GM23338 (cell line): ENCODE results near the gene RTL1. TPM values are rescaled to one million over a fixed set of nuclear protein-coding genes. Genes with fewer than 3 reads are reported as not detected.

Experiments used
- ATAC-seq: fragments of 200-7000 bp; cut with Tn5 transposase; 3 replicates; pipeline ENCODE4 v1.9.1; 2020
- DNase-seq: peaks from one replicate; pipeline ENCODE4 v3.0.0-alpha.2; 2015; ENCODE audit warnings: low spot score
- H2AFZ ChIP-seq: fragments of 200-600 bp; sonication (generic); 2 replicates; pipeline ENCODE4 v1.8.0; 2016; ENCODE audit warnings: antibody characterized with exemption, mild to moderate bottlenecking, moderate library complexity
- H3F3A ChIP-seq: fragments of 200-600 bp; sonication (generic); replicated peaks from 2 replicates; pipeline ENCODE4 v1.8.0; 2017; ENCODE audit warnings: antibody characterized with exemption, mixed run types, low read depth
- H3K27ac ChIP-seq: fragments of 200-600 bp; sonication (generic); 2 replicates; pipeline ENCODE4 v1.6.1; 2016; ENCODE audit warnings: low read depth
- H3K27me3 ChIP-seq: fragments of 200-600 bp; sonication (generic); 2 replicates; pipeline ENCODE4 v1.8.0; 2016; ENCODE audit warnings: mild to moderate bottlenecking, mixed run types, moderate library complexity; ENCODE audit not compliant: insufficient read depth
- H3K36me3 ChIP-seq: fragments of 200-600 bp; sonication (generic); 2 replicates; pipeline ENCODE4 v1.8.0; 2016; ENCODE audit warnings: mild to moderate bottlenecking; ENCODE audit not compliant: insufficient read depth
- H3K4me1 ChIP-seq: fragments of 200-600 bp; sonication (generic); 2 replicates; pipeline ENCODE4 v1.8.0; 2016; ENCODE audit warnings: mild to moderate bottlenecking, moderate library complexity; ENCODE audit not compliant: insufficient read depth
- H3K4me2 ChIP-seq: fragments of 200-600 bp; sonication (generic); 2 replicates; pipeline ENCODE4 v1.7.1; 2017; ENCODE audit warnings: mixed run types
- H3K4me3 ChIP-seq: fragments of 200-600 bp; sonication (generic); 2 replicates; pipeline ENCODE4 v1.6.1; 2016; ENCODE audit warnings: mixed run types
- H3K79me2 ChIP-seq: fragments of 200-600 bp; sonication (generic); replicated peaks from 2 replicates; pipeline ENCODE4 v1.8.0; 2017; ENCODE audit warnings: mild to moderate bottlenecking; ENCODE audit not compliant: insufficient read depth
- H3K9me2 ChIP-seq: fragments of 200-600 bp; sonication (generic); 2 replicates; pipeline ENCODE4 v1.8.0; 2017; ENCODE audit not compliant: insufficient read depth
- H4K20me1 ChIP-seq: fragments of 200-600 bp; sonication (generic); replicated peaks from 2 replicates; pipeline ENCODE4 v1.8.0; 2017; ENCODE audit warnings: mild to moderate bottlenecking; ENCODE audit not compliant: insufficient read depth
- H3K27ac Mint-ChIP-seq: 2 replicates; pipeline ENCODE4 v1.8.0; 2020; ENCODE audit warnings: inconsistent platforms, mild to moderate bottlenecking, moderate library complexity, mixed read lengths
- H3K27me3 Mint-ChIP-seq: 3 replicates; pipeline ENCODE4 v1.8.0; 2022; ENCODE audit warnings: low read depth, mild to moderate bottlenecking, moderate library complexity, mixed read lengths, inconsistent platforms; ENCODE audit not compliant: insufficient read depth, poor library complexity
- H3K36me3 Mint-ChIP-seq: 3 replicates; pipeline ENCODE4 v1.8.0; 2021; ENCODE audit warnings: low read depth, mild to moderate bottlenecking, inconsistent platforms, moderate library complexity, mixed read lengths
- H3K4me1 Mint-ChIP-seq: 3 replicates; pipeline ENCODE4 v1.8.0; 2020; ENCODE audit warnings: mild to moderate bottlenecking, inconsistent platforms, mixed read lengths
- H3K4me3 Mint-ChIP-seq: 3 replicates; pipeline ENCODE4 v1.8.0; 2021; ENCODE audit warnings: moderate library complexity, mild to moderate bottlenecking, inconsistent platforms, mixed read lengths
- H3K9me3 Mint-ChIP-seq: 3 replicates; pipeline ENCODE4 v1.8.0; 2020; ENCODE audit warnings: moderate library complexity, mild to moderate bottlenecking, inconsistent platforms, mixed read lengths
- EZH2phosphoT487 ChIP-seq: fragments of 200-600 bp; sonication (generic); IDR thresholded peaks from one replicate; pipeline ENCODE4 v1.8.1; 2018; ENCODE audit warnings: antibody characterized with exemption; ENCODE audit not compliant: unreplicated experiment
- JUNB ChIP-seq: IDR thresholded peaks from one replicate; pipeline ENCODE4 v1.6.1; 2016; ENCODE audit warnings: antibody characterized with exemption; ENCODE audit not compliant: unreplicated experiment
- NANOG ChIP-seq: IDR thresholded peaks from 2 replicates; pipeline ENCODE4 v1.6.1; 2016; ENCODE audit warnings: antibody characterized with exemption, borderline replicate concordance
- microRNA counts: library from miRNA; unstranded; fragments of <30 nt; microRNA quantifications from one replicate; lab custom pipeline; 2017
- microRNA-seq: library from miRNA; unstranded; fragments of <30 nt; microRNA quantifications from one replicate; pipeline ENCODE4, GENCODE V29; 2017
- polyA plus RNA-seq: library from polyadenylated mRNA; unstranded; fragments of >200 nt; fragmentation: Nextera tagmentation; extraction: Ambion mirVana; gene quantifications from 2 replicates; pipeline ENCODE4 v1.2.1, GENCODE V29; 2016
- small RNA-seq: library from RNA; depleted of rRNA; stranded (forward); fragments of <200 nt; gene quantifications from one replicate; pipeline ENCODE3, GENCODE V24; 2014; ENCODE audit warnings: low replicate concordance
- total RNA-seq: library from RNA; depleted of rRNA; stranded (reverse); fragments of >200 nt; shearing (Covaris generic); gene quantifications from 2 replicates; pipeline ENCODE4 v1.2.3, GENCODE V29; 2014; rRNA removed
- TF ChIP-seq, protein P1 (sequence below): IDR thresholded peaks from 2 replicates; pipeline ENCODE4 v1.6.1; 2016; ENCODE audit warnings: antibody characterized with exemption

The RTL1 gene
- total and polyA plus RNA-seq, 2 experiments from 2014 or later = not detected

DNA sequence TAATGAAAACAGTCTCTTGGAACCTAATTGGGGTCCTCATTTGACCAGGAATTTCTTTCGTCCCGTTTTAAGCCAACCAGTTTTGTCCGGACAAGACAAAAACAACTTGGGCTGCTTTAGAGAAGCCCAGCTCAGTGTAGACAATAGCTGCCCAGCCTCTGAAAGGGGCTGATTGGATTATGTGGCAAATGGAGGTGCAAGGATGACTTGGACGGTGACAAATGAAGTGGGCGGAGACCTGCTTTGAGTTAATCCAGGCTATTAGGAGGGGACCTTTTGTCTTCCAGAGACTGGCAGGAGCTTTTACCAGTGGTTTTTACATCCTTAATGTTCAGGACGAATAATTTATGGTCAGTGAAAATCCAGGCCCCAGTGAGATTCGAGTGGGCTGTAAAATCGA lies 72.8 kb downstream of the RTL1 start:
- Mint-ChIP-seq H3K4me1 (peaks cover 34% of the 10 kb centered on the region), H3K9me3 (peaks cover 28% of the 10 kb centered on the region), H3K36me3 (peaks cover 21% of the 10 kb centered on the region), H3K27me3 (peaks cover 18% of the 10 kb centered on the region), H3K27ac (no peak overlapping the region), H3K4me3 (no peak overlapping the region)
- TF ChIP-seq EZH2phosphoT487 = no peak
- TF ChIP-seq JUNB = no peak
- TF ChIP-seq, protein P1, sequence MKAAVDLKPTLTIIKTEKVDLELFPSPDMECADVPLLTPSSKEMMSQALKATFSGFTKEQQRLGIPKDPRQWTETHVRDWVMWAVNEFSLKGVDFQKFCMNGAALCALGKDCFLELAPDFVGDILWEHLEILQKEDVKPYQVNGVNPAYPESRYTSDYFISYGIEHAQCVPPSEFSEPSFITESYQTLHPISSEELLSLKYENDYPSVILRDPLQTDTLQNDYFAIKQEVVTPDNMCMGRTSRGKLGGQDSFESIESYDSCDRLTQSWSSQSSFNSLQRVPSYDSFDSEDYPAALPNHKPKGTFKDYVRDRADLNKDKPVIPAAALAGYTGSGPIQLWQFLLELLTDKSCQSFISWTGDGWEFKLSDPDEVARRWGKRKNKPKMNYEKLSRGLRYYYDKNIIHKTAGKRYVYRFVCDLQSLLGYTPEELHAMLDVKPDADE = no peak
- TF ChIP-seq NANOG = no peak
- ATAC-seq = peak; percentile 19; the same call in 2 of the 3 replicates
- no peak overlapping the region for H3K4me3 ChIP-seq
- H3K36me3 ChIP-seq = no peaks in the 10 kb centered on the region
- H3K79me2 ChIP-seq = no peaks in the 10 kb centered on the region
- no peaks in the 10 kb centered on the region; the same call in 1 of the 2 replicates for H3K9me2 ChIP-seq
- H3F3A ChIP-seq = no peaks in the 10 kb centered on the region
- H3K4me1 ChIP-seq = peaks cover 9% of the 10 kb centered on the region
- H3K27me3 ChIP-seq = no peaks in the 10 kb centered on the region
- H4K20me1 ChIP-seq = no peaks in the 10 kb centered on the region
- DNase-seq = no peak
- H3K4me2 ChIP-seq = no peak overlapping the region
- no peak overlapping the region for H2AFZ ChIP-seq
- no peak overlapping the region for H3K27ac ChIP-seq

MicroRNA genes within 50 kb of the gene (microRNA counts, 767-probe panel; counts per million panel counts)
- microRNA hsa-miR-127-3p (lab: Ali Mortazavi, UCI) = not detected
- microRNA hsa-miR-127-5p (lab: Ali Mortazavi, UCI) = not detected
- not detected for microRNA hsa-miR-136-5p (lab: Ali Mortazavi, UCI)
- microRNA hsa-miR-337-3p (lab: Ali Mortazavi, UCI) = not detected
- microRNA hsa-miR-337-5p (lab: Ali Mortazavi, UCI) = not detected
- microRNA hsa-miR-370 (lab: Ali Mortazavi, UCI) = not detected
- not detected for microRNA hsa-miR-431-5p (lab: Ali Mortazavi, UCI)
- not detected for microRNA hsa-miR-432-5p (lab: Ali Mortazavi, UCI)
- microRNA hsa-miR-433 (lab: Ali Mortazavi, UCI) = not detected
- microRNA hsa-miR-493-3p (lab: Ali Mortazavi, UCI) = not detected
- microRNA hsa-miR-665 (lab: Ali Mortazavi, UCI) = not detected
- not detected for microRNA hsa-miR-770-5p (lab: Ali Mortazavi, UCI)

Small RNA genes within 50 kb of the gene (microRNA-seq; reads per million reads assigned to microRNA genes)
- gene MIR127 = 1.1 reads per million
- gene MIR136 = not detected
- not detected for gene MIR337
- gene MIR370 = not detected
- not detected for gene MIR431
- not detected for gene MIR432
- gene MIR433 = not detected
- gene MIR493 = 1.3 reads per million
- gene MIR665 = not detected

Small RNA genes within 50 kb of the gene (small RNA-seq; reads per million reads assigned to genes)
- gene MIR127 (not detected), gene MIR136 (not detected), gene MIR337 (not detected), gene MIR370 (not detected), gene MIR431 (not detected), gene MIR432 (not detected), gene MIR433 (not detected), gene MIR493 (not detected), gene RF02145 (not detected), gene SNORD112 (not detected), gene SNORD113-1 (not detected), gene SNORD113-2 (not detected), gene SNORD113-3 (not detected), gene SNORD113-4 (not detected), gene SNORD113-5 (0.10 reads per million), gene SNORD113-6 (0.22 reads per million), gene SNORD113-7 (0.25 reads per million, percentile 4 among the genes with 10 or more reads in this experiment), gene SNORD113-8 (0.22 reads per million), gene SNORD113-9 (not detected), gene SNORD114-1 (0.37 reads per million, percentile 22 among the genes with 10 or more reads in this experiment), gene SNORD114-2 (not detected), gene SNORD114-3 (1.7 reads per million, percentile 78 among the genes with 10 or more reads in this experiment)

Other genes starting within 250 kb of the RTL1 start
- gene DLK1, start 176.8 kb downstream of the RTL1 start, total RNA-seq = 0.54 and 1.1 TPM in 2 replicates
- gene DLK1, start 176.8 kb downstream of the RTL1 start, polyA plus RNA-seq = 0.70 and 1.2 TPM in 2 replicates
- not detected in 2 replicates for gene MEG3, start 77.6 kb downstream of the RTL1 start, total RNA-seq
- not detected in 2 replicates for gene MEG3, start 77.6 kb downstream of the RTL1 start, polyA plus RNA-seq